ENCODE results near the gene RMRP. TPM values are rescaled to one million over a fixed set of nuclear protein-coding genes. Genes with fewer than 3 reads are reported as not detected.

The RMRP gene
- total RNA-seq, 1 donor from 2014 or later: 35,708 TPM

DNA sequence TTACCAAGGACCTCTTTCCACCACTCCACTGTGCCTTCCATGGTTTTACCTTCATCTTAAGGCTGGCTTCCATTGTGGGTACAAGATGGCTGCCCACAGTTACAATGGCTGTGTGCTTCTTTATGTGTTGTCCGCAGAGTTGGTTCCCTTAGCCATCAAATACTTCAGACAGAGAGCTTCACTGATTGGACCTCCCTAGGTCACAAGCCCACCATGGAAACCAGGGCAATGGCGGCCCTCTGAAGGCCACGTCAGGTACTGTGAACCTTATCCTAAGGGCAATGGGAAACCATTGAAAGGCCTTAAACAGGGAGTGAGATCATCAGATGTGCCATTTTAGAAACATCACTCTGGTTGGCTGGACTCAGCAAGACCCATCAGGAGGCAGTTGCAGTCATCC, 10.1 kb upstream of the RMRP start:
- Mint-ChIP-seq H3K9me3 (ENCODE audit: unreplicated experiment) (peaks cover 1% of the 10 kb centered on the region), H3K36me3 (ENCODE audit: unreplicated experiment) (peaks cover 4% of the 10 kb centered on the region), H3K4me3 (ENCODE audit: unreplicated experiment) (no peak overlapping the region), H3K27me3 (ENCODE audit: unreplicated experiment) (peaks cover 4% of the 10 kb centered on the region), H3K27ac (ENCODE audit: unreplicated experiment) (no peak overlapping the region), H3K4me1 (ENCODE audit: low read depth, unreplicated experiment) (no peaks in the 10 kb centered on the region)
- DNase-seq: no peak
- TF ChIP-seq CTCF (IDR thresholded peaks at IDR 0.05; ENCODE audit: partially characterized antibody, unreplicated experiment): no peak

GRCh38 chr9:35666549-35666948, 8.7 kb upstream of the RMRP start:
- no peak for TF ChIP-seq CTCF (IDR thresholded peaks at IDR 0.05; ENCODE audit: partially characterized antibody, unreplicated experiment)
- no peak overlapping the region for H3K27ac Mint-ChIP-seq (ENCODE audit: unreplicated experiment)
- peaks cover 1% of the 10 kb centered on the region for H3K9me3 Mint-ChIP-seq (ENCODE audit: unreplicated experiment)
- peaks cover 4% of the 10 kb centered on the region for H3K36me3 Mint-ChIP-seq (ENCODE audit: unreplicated experiment)
- peaks cover 6% of the 10 kb centered on the region for H3K27me3 Mint-ChIP-seq (ENCODE audit: unreplicated experiment)
- no peak overlapping the region for H3K4me3 Mint-ChIP-seq (ENCODE audit: unreplicated experiment)
- no peaks in the 10 kb centered on the region for H3K4me1 Mint-ChIP-seq (ENCODE audit: low read depth, unreplicated experiment)
- DNase-seq: no peak

GRCh38 chr9:35666045-35666444, 8.2 kb upstream of the RMRP start:
- no peak for DNase-seq
- peaks cover 6% of the 10 kb centered on the region for H3K27me3 Mint-ChIP-seq (ENCODE audit: unreplicated experiment)
- H3K36me3 Mint-ChIP-seq (ENCODE audit: unreplicated experiment): peaks cover 4% of the 10 kb centered on the region
- no peaks in the 10 kb centered on the region for H3K4me1 Mint-ChIP-seq (ENCODE audit: low read depth, unreplicated experiment)
- peak overlapping the region; percentile 80 for H3K4me3 Mint-ChIP-seq (ENCODE audit: unreplicated experiment)
- no peak overlapping the region for H3K27ac Mint-ChIP-seq (ENCODE audit: unreplicated experiment)
- H3K9me3 Mint-ChIP-seq (ENCODE audit: unreplicated experiment): peaks cover 1% of the 10 kb centered on the region
- TF ChIP-seq CTCF (IDR thresholded peaks at IDR 0.05; ENCODE audit: partially characterized antibody, unreplicated experiment): no peak

DNA sequence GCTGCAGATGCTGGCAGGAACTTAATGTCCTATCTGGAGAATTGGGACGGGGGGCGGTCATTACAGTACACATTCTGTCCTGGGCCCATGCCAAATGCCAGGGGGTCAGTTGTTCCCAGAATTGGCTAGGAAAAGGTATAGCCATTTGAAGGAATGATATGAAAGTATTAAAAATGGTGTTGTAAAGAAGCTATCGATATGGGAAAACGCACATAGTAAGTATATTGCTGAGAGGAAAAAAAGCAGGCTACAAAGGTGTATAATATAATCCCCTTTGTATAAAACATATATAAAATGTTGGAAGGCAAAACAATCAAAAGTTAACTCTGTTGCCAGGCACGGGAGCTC, 7.6 kb upstream of the RMRP start:
- no peak for DNase-seq
- peaks cover 3% of the 10 kb centered on the region for H3K4me1 Mint-ChIP-seq (ENCODE audit: low read depth, unreplicated experiment)
- peaks cover 1% of the 10 kb centered on the region for H3K9me3 Mint-ChIP-seq (ENCODE audit: unreplicated experiment)
- no peak overlapping the region for H3K27ac Mint-ChIP-seq (ENCODE audit: unreplicated experiment)
- H3K36me3 Mint-ChIP-seq (ENCODE audit: unreplicated experiment): peaks cover 4% of the 10 kb centered on the region
- H3K27me3 Mint-ChIP-seq (ENCODE audit: unreplicated experiment): peaks cover 7% of the 10 kb centered on the region
- H3K4me3 Mint-ChIP-seq (ENCODE audit: unreplicated experiment): peak overlapping the region; percentile 80
- TF ChIP-seq CTCF (IDR thresholded peaks at IDR 0.05; ENCODE audit: partially characterized antibody, unreplicated experiment): no peak

DNA sequence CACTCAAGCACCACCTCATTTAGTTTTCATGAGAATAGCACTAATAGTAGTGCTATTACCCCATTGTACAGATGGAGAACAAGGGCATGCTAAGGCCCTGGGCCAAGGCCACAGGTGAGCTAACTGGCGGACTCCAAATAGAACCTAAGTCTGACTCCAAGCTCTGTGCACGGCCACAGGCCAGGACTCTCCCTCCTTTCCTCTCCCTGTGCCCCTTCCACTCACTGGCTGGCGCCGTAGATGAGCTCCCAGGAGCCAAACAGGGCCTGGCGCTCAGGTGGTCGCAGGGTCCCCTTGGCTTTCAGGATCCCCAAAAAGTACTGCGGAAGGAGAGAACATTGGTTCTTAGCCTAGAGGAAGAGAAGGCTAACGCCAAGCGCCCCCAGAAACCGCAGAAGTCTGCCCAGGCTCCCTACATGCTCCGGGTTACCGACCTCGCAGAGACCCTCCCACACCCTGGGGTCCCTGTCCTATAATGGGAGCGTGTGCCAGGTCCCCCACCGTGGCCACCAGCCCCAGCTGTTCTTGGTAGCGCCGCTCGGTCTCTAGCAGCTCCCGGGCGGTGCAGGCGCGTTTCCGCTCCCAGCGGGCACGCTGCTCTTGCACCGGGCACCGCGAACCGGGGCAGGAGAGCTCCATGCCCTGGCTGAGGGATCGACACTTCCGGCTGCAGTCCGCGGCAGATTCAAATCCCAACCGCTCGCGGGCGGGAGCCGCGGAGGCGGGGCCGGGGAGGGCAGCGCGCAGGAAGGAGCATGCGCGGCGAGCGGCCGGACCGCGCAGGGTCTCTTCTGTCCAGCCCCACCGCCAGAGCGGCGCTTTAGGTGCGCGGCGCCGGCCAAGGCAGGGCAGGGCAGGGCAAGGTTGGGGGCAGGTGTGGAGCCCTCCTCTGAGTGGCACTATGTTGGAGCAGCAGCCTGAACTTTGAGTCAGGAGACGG, 7.0 kb upstream of the RMRP start, which contains the start of gene ARHGEF39:
Gene ARHGEF39, minus strand, starts transcription at position 665 of the 940 bp plus-strand sequence. Its CDS starts 26 bp downstream, at position 639.
- H3K4me1 Mint-ChIP-seq (ENCODE audit: low read depth, unreplicated experiment): peaks cover 6% of the 10 kb centered on the region
- peaks cover 7% of the 10 kb centered on the region for H3K27me3 Mint-ChIP-seq (ENCODE audit: unreplicated experiment)
- no peak within 1 kb of the TSS for H3K27ac Mint-ChIP-seq (ENCODE audit: unreplicated experiment)
- TF ChIP-seq CTCF (IDR thresholded peaks at IDR 0.05; ENCODE audit: partially characterized antibody, unreplicated experiment): no peak
- H3K36me3 Mint-ChIP-seq (ENCODE audit: unreplicated experiment): peaks cover 4% of the 10 kb centered on the region
- peaks cover 1% of the 10 kb centered on the region for H3K9me3 Mint-ChIP-seq (ENCODE audit: unreplicated experiment)
- peak within 1 kb of the TSS; percentile 80 for H3K4me3 Mint-ChIP-seq (ENCODE audit: unreplicated experiment)
- DNase-seq: peak; percentile 91

Measured in glutamatergic neuron (in vitro differentiated cells).